H9 (cell line): ENCODE data around the gene RHOU. TPM values are rescaled to one million over a fixed set of nuclear protein-coding genes. Genes with fewer than 3 reads are reported as not detected.

Experiments
- DNase-seq: peaks from one replicate; pipeline ENCODE4 v3.0.0-alpha.2; 2017
- H2AFZ ChIP-seq: one replicate; pipeline ENCODE4 v1.6.1; 2013; ENCODE audit warnings: mild to moderate bottlenecking, low read length, control low read depth, moderate library complexity
- H2AK5ac ChIP-seq: 2 replicates; pipeline ENCODE4 v1.6.1; 2013; ENCODE audit warnings: low read length, control low read depth, mixed read lengths; ENCODE audit not compliant: insufficient read length
- H2BK120ac ChIP-seq: one replicate; pipeline ENCODE4 v1.6.1; 2013; ENCODE audit warnings: low read depth, mild to moderate bottlenecking, low read length, control low read depth, inconsistent platforms; ENCODE audit not compliant: poor library complexity, severe bottlenecking
- H2BK12ac ChIP-seq: 2 replicates; pipeline ENCODE4 v1.6.1; 2013; ENCODE audit warnings: low read length, control low read depth, mixed read lengths, low read depth; ENCODE audit not compliant: insufficient read length
- H2BK15ac ChIP-seq: 2 replicates; pipeline ENCODE4 v1.6.1; 2013; ENCODE audit warnings: low read depth, low read length, control low read depth
- H2BK20ac ChIP-seq: one replicate; pipeline ENCODE4 v1.6.1; 2013; ENCODE audit warnings: low read depth, mild to moderate bottlenecking, low read length, control low read depth, inconsistent platforms; ENCODE audit not compliant: poor library complexity, severe bottlenecking
- H2BK5ac ChIP-seq: 2 replicates; pipeline ENCODE4 v1.6.1; 2013; ENCODE audit warnings: low read length, control low read depth, mixed read lengths; ENCODE audit not compliant: insufficient read length
- H3K14ac ChIP-seq: 2 replicates; pipeline ENCODE4 v1.6.1; 2013; ENCODE audit warnings: low read length, control low read depth; ENCODE audit not compliant: insufficient read depth
- H3K18ac ChIP-seq: 2 replicates; pipeline ENCODE4 v1.6.1; 2013; ENCODE audit warnings: low read depth, mild to moderate bottlenecking, mixed read lengths, low read length, control low read depth; ENCODE audit not compliant: insufficient read length
- H3K23ac ChIP-seq: 2 replicates; pipeline ENCODE4 v1.6.1; 2013; ENCODE audit warnings: low read length, control low read depth, mixed read lengths, low read depth; ENCODE audit not compliant: insufficient read length
- H3K23me2 ChIP-seq: 2 replicates; pipeline ENCODE4 v1.6.1; 2013; ENCODE audit warnings: low read depth, mild to moderate bottlenecking, mixed read lengths, low read length, control low read depth; ENCODE audit not compliant: insufficient read length, poor library complexity, severe bottlenecking
- H3K27ac ChIP-seq: 2 replicates; pipeline ENCODE4 v1.5.1; 2013; ENCODE audit warnings: low read length, control low read depth, mixed read lengths, low read depth; ENCODE audit not compliant: insufficient read length
- H3K27me3 ChIP-seq: 2 replicates; pipeline ENCODE4 v1.6.1; 2013; ENCODE audit warnings: low read length, control low read depth, inconsistent platforms; ENCODE audit not compliant: insufficient read depth
- H3K4ac ChIP-seq: 2 replicates; pipeline ENCODE4 v1.6.1; 2013; ENCODE audit warnings: low read depth, mild to moderate bottlenecking, control low read depth, inconsistent platforms, low read length, moderate library complexity
- H3K4me1 ChIP-seq: 2 replicates; pipeline ENCODE4 v1.6.1; 2013; ENCODE audit warnings: low read length, control low read depth, inconsistent platforms; ENCODE audit not compliant: insufficient read depth
- H3K4me2 ChIP-seq: 2 replicates; pipeline ENCODE4 v1.6.1; 2013; ENCODE audit warnings: low read length, control low read depth, mixed read lengths; ENCODE audit not compliant: insufficient read length, insufficient read depth
- H3K56ac ChIP-seq: 2 replicates; pipeline ENCODE4 v1.6.1; 2013; ENCODE audit warnings: low read depth, mild to moderate bottlenecking, mixed read lengths, low read length, control low read depth; ENCODE audit not compliant: insufficient read length
- H3K79me1 ChIP-seq: 2 replicates; pipeline ENCODE4 v1.6.1; 2013; ENCODE audit warnings: low read depth, mild to moderate bottlenecking, moderate library complexity, low read length, control low read depth, inconsistent platforms; ENCODE audit not compliant: insufficient read depth, poor library complexity, severe bottlenecking
- H3K79me2 ChIP-seq: 2 replicates; pipeline ENCODE4 v1.6.1; 2013; ENCODE audit warnings: low read length, control low read depth, inconsistent platforms; ENCODE audit not compliant: insufficient read depth
- H3K9ac ChIP-seq: 2 replicates; pipeline ENCODE4 v1.6.1; 2013; ENCODE audit warnings: low read length, control low read depth, mixed read lengths; ENCODE audit not compliant: insufficient read length; ENCODE audit errors: extremely low read depth
- H3K9me3 ChIP-seq: one replicate; pipeline ENCODE4 v1.6.1; 2013; ENCODE audit warnings: low read depth, low read length, inconsistent platforms; ENCODE audit not compliant: control insufficient read depth
- H3T11ph ChIP-seq: one replicate; pipeline ENCODE4 v1.6.1; 2013; ENCODE audit warnings: mild to moderate bottlenecking, low read length, control low read depth, inconsistent platforms
- H4K20me1 ChIP-seq: one replicate; pipeline ENCODE4 v1.6.1; 2013; ENCODE audit not compliant: control insufficient read depth, insufficient read length, insufficient read depth
- H4K5ac ChIP-seq: 2 replicates; pipeline ENCODE4 v1.6.1; 2013; ENCODE audit warnings: low read depth, mild to moderate bottlenecking, mixed read lengths, low read length, control low read depth; ENCODE audit not compliant: insufficient read length
- H4K8ac ChIP-seq: replicated peaks from 2 replicates; pipeline ENCODE4 v1.6.1; 2013; ENCODE audit warnings: low read length, control low read depth, mixed read lengths, low read depth; ENCODE audit not compliant: insufficient read length
- H4K91ac ChIP-seq: 2 replicates; pipeline ENCODE4 v1.6.1; 2013; ENCODE audit warnings: low read depth, mild to moderate bottlenecking, moderate library complexity, mixed read lengths, low read length, control low read depth; ENCODE audit not compliant: insufficient read length
- H3K27ac Mint-ChIP-seq, 3 experiments: 2 replicates in 2 of 3; 3 replicates in 1 of 3; pipeline ENCODE4 v1.8.0; 2020 to 2021; ENCODE audit warnings: mixed read lengths in 3 of 3, mild to moderate bottlenecking in 1 of 3, moderate library complexity in 1 of 3
- H3K27me3 Mint-ChIP-seq: 2 replicates; pipeline ENCODE4 v1.8.0; 2021; ENCODE audit warnings: low read depth, mild to moderate bottlenecking, moderate library complexity, mixed read lengths
- H3K36me3 Mint-ChIP-seq, 3 experiments: 2 replicates in 2 of 3; 3 replicates in 1 of 3; pipeline ENCODE4 v1.8.0; 2020 to 2021; ENCODE audit warnings: low read depth in 3 of 3, mixed read lengths in 3 of 3; ENCODE audit not compliant: insufficient read depth in 1 of 3
- H3K4me1 Mint-ChIP-seq, 2 experiments: 2 replicates each; pipeline ENCODE4 v1.8.0; 2020; ENCODE audit warnings: mixed read lengths in 2 of 2
- H3K4me3 Mint-ChIP-seq, 2 experiments: 2 replicates in 1 of 2; 3 replicates in 1 of 2; pipeline ENCODE4 v1.8.0; 2020 to 2021; ENCODE audit warnings: mild to moderate bottlenecking in 2 of 2, mixed read lengths in 2 of 2, moderate library complexity in 1 of 2
- H3K9me3 Mint-ChIP-seq, 2 experiments: 2 replicates in 1 of 2; 3 replicates in 1 of 2; pipeline ENCODE4 v1.8.0; 2020; ENCODE audit warnings: mild to moderate bottlenecking in 2 of 2, mixed read lengths in 2 of 2, moderate library complexity in 1 of 2
- CTCF ChIP-seq: fragments of 200-600 bp; sonication (generic); conservative IDR thresholded peaks from 3 replicates; pipeline ENCODE4 v1.8.0; 2021; ENCODE audit warnings: antibody characterized with exemption, mild to moderate bottlenecking
- WGBS: extraction: QIAGEN DNeasy Blood & Tissue Kit; methylation state at CpG from one replicate; pipeline ENCODE4 v1.1.7; 2013; ENCODE audit warnings: missing lambda C conversion rate, low lambda C conversion rate, mixed read lengths; ENCODE audit not compliant: insufficient read length; ENCODE audit errors: extremely low coverage; 5-methylcytosine and 5-hydroxymethylcytosine counted together
- total RNA-seq: library from RNA; stranded (reverse); gene quantifications from 2 replicates; pipeline ENCODE4 v1.2.1, GENCODE V29; 2021

The RHOU gene
- total RNA-seq, 1 experiment from 2014 or later: 3.9 TPM

- Mint-ChIP-seq H3K9me3 (peaks cover 0 to 4% of the 10 kb centered on the region in 2 experiments; a peak in 1 of 5 replicates), H3K27ac (no peak overlapping the region; a peak in 1 of 7 replicates), H3K27me3 (peaks cover 4% of the 10 kb centered on the region; the same call in 1 of the 2 replicates), H3K4me3 (no peak overlapping the region), H3K36me3 (no peaks in the 10 kb centered on the region), H3K4me1 (peaks cover 9 to 10% of the 10 kb centered on the region in 2 experiments)
- H2BK20ac ChIP-seq: no peak overlapping the region
- H3K27ac ChIP-seq: no peak overlapping the region
- peaks cover 8% of the 10 kb centered on the region; the same call in 1 of the 2 replicates for H3K4me1 ChIP-seq
- no peak overlapping the region for H2AFZ ChIP-seq
- no peak for TF ChIP-seq CTCF
- H2BK15ac ChIP-seq: no peak overlapping the region
- no peak overlapping the region for H3T11ph ChIP-seq
- H3K4me2 ChIP-seq: no peak overlapping the region
- H2AK5ac ChIP-seq: no peak overlapping the region
- no peak overlapping the region for H2BK12ac ChIP-seq
- H4K8ac ChIP-seq: no peak overlapping the region
- H3K18ac ChIP-seq: no peak overlapping the region
- H3K9me3 ChIP-seq: no peaks in the 10 kb centered on the region
- no peaks in the 10 kb centered on the region for H4K20me1 ChIP-seq
- H4K5ac ChIP-seq: no peak overlapping the region
- WGBS: no CpG with 5 or more reads among the region's 10 CpGs
- no peak for DNase-seq
- H3K14ac ChIP-seq: no peak overlapping the region
- H3K56ac ChIP-seq: no peak overlapping the region
- no peaks in the 10 kb centered on the region for H3K23me2 ChIP-seq
- H3K27me3 ChIP-seq: no peaks in the 10 kb centered on the region
- no peak overlapping the region for H3K4ac ChIP-seq
- no peaks in the 10 kb centered on the region for H3K79me2 ChIP-seq
- no peak overlapping the region for H2BK5ac ChIP-seq
- no peak overlapping the region for H3K9ac ChIP-seq
- H4K91ac ChIP-seq: no peak overlapping the region
- no peaks in the 10 kb centered on the region for H3K79me1 ChIP-seq
- H2BK120ac ChIP-seq: no peak overlapping the region
- H3K23ac ChIP-seq: no peak overlapping the region
Observed at GRCh38 chr1:228721407-228721806, 13.9 kb upstream of the RHOU start.
